ENCODE measurements around the gene HAND2.

- no peak for TF ChIP-seq ZNF607 (CRISPR knock-in tag; IDR thresholded peaks at IDR 0.05; ENCODE audit: borderline replicate concordance)
- no peak for TF ChIP-seq SETDB1 (CRISPR knock-in tag; IDR thresholded peaks at IDR 0.05; ENCODE audit: borderline replicate concordance)
- no peak for TF ChIP-seq MAZ (IDR thresholded peaks at IDR 0.05; ENCODE audit: borderline replicate concordance, low read depth, low read length)
- TF ChIP-seq MAZ (CRISPR knock-in tag; IDR thresholded peaks at IDR 0.05; ENCODE audit: low read depth): no peak
- no peak for TF ChIP-seq JUN (CRISPR knock-in tag; IDR thresholded peaks at IDR 0.05)
- TF ChIP-seq NFYB (CRISPR knock-in tag; IDR thresholded peaks at IDR 0.05): no peak
- TF ChIP-seq EP300 (IDR thresholded peaks at IDR 0.05; ENCODE audit: low read depth in 2 of 2, low read length in 2 of 2): no peak
- TF ChIP-seq EP300 (CRISPR knock-in tag; IDR thresholded peaks at IDR 0.05; ENCODE audit: borderline replicate concordance): no peak
- no peak for TF ChIP-seq CTCF (CRISPR knock-in tag; IDR thresholded peaks at IDR 0.05)
- no peak for TF ChIP-seq PRMT3 (CRISPR knock-in tag; IDR thresholded peaks at IDR 0.05; ENCODE audit: borderline replicate concordance, low read depth)
- TF ChIP-seq FOXK1 (CRISPR knock-in tag; IDR thresholded peaks at IDR 0.05; ENCODE audit: borderline replicate concordance, low read depth): no peak
- TF ChIP-seq, protein P1, sequence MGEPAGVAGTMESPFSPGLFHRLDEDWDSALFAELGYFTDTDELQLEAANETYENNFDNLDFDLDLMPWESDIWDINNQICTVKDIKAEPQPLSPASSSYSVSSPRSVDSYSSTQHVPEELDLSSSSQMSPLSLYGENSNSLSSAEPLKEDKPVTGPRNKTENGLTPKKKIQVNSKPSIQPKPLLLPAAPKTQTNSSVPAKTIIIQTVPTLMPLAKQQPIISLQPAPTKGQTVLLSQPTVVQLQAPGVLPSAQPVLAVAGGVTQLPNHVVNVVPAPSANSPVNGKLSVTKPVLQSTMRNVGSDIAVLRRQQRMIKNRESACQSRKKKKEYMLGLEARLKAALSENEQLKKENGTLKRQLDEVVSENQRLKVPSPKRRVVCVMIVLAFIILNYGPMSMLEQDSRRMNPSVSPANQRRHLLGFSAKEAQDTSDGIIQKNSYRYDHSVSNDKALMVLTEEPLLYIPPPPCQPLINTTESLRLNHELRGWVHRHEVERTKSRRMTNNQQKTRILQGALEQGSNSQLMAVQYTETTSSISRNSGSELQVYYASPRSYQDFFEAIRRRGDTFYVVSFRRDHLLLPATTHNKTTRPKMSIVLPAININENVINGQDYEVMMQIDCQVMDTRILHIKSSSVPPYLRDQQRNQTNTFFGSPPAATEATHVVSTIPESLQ (CRISPR knock-in tag; conservative IDR thresholded peaks at IDR 0.05): no peak
- TF ChIP-seq ZNF121 (CRISPR knock-in tag; IDR thresholded peaks at IDR 0.05): no peak
- TF ChIP-seq PHF8 (CRISPR knock-in tag; IDR thresholded peaks at IDR 0.05): no peak
Observed at GRCh38 chr4:173538909-173539445, 8.9 kb upstream of the HAND2 start.
